GM04503 (cell line): ENCODE results near the gene TBC1D5.

Experiments used
- DNase-seq: peaks from one replicate; pipeline ENCODE4 v3.0.0-alpha.2; 2012; ENCODE audit warnings: low read depth

TBC1D5 gene

GRCh38 chr3:17585394-17586325, 156.8 kb downstream of the TBC1D5 start:
- no peak for DNase-seq

- DNase-seq = no peak
Observed at GRCh38 chr3:17584066-17584465, 158.4 kb downstream of the TBC1D5 start.

DNA sequence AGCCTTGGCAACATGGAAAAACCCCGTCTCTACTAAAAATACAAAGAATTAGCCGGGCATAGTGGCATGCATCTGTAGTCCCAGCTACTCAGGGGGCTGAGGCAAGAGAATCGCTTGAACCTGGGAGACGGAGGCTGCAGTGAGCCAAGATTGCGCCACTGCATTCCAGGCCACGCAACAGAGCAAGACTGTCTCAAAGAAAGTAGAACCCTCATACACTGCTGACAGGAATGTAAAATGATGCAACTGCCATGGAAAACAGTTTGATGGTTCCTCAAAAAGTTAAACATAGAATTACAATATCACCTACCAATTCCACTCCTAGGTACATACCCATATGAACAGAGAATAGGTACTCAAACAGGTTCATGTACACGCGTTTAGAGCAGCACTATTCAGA, 158.9 kb downstream of the TBC1D5 start:
- DNase-seq = no peak

DNA sequence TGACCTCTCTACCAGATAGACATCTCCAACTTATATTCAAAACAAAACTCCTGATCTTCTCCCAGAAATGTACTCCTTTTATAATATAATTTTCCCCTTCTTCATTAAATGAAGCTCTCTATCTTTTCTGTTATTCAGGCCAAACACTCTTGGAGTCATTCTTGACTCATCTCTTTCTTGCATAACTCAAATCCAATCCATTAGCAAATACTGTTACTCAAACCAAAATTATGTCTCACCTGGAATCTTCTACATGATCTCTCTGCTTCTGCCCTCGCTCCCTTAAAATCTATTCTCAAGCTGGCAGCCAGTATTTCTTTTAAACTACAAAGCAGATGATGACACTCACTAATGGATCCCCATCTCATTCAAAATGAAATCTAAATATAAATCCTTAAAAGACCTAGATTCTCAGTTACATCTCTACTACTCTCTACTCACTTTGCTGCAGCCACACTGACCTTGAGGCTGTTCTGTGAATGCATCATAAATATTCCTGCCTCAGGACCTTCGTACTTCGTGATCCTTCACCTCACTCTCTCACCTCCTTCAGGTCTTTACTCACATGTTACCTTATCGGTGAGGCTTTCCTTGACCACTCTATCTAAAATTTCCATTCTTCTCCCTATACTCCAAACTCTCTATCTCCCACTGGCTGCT, 160.9 kb downstream of the TBC1D5 start:
- peak; percentile 2 for DNase-seq

- no peak for DNase-seq
Observed at GRCh38 chr3:17580901-17581300, 161.5 kb downstream of the TBC1D5 start.

- no peak for DNase-seq
Observed at GRCh38 chr3:17579289-17580031, 163.0 kb downstream of the TBC1D5 start.

DNA sequence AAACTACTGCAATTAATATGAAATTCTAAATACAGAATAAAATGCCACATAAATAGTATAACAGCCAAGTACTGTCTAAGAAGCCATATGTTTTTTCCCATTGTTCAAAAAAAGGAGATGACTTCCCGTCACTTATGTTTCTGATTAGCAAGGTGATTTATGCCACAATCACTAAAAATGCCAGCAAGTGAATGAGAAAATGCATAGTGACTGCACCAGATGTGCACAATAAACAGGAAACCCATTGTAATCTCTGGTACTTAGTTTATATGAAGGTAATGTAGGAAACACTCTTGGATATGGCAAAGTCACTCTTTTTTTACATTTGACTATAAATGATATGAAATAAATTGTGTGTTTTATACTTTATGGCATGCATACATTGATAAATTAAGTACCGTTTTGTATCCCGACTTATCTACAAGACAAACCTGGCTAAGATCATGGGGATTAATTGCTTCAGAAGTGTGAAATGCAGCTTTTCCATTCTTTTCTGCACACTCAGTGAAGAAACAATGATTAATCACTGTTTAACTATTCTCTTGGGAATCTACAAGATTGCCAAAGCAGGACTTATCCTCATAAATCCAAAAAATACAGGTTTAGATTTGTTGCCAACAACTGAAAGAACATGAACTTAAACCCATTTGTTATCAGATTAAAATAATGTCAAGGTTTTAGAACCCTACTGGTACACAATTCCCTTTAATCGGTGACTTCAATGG, 164.5 kb downstream of the TBC1D5 start:
- DNase-seq = peak; percentile 29

DNA sequence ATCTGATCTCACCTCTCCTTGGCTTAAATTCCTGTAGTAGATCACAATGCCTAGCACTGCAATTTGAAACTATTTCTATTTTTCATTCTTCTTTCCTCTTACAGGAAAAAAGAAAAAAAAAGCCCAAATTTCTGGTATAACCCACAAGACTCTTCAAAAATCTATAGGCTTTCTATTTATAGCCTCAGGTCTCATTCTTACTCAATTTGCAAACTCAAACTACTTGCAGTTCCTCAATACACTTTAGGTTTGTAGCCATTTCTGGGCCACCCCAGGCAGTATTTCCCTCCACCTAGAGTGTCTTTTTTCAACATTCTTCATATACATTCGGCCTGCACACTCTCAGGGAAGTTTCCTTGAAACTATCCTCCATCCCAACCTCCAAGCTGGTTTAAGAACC, 169.0 kb downstream of the TBC1D5 start:
- no peak for DNase-seq

GRCh38 chr3:17571686-17572085, 170.7 kb downstream of the TBC1D5 start:
- no peak for DNase-seq

GRCh38 chr3:17562845-17563244, 179.6 kb downstream of the TBC1D5 start:
- DNase-seq = no peak

- DNase-seq = no peak
Observed at GRCh38 chr3:17558565-17558964, 183.9 kb downstream of the TBC1D5 start.

DNA sequence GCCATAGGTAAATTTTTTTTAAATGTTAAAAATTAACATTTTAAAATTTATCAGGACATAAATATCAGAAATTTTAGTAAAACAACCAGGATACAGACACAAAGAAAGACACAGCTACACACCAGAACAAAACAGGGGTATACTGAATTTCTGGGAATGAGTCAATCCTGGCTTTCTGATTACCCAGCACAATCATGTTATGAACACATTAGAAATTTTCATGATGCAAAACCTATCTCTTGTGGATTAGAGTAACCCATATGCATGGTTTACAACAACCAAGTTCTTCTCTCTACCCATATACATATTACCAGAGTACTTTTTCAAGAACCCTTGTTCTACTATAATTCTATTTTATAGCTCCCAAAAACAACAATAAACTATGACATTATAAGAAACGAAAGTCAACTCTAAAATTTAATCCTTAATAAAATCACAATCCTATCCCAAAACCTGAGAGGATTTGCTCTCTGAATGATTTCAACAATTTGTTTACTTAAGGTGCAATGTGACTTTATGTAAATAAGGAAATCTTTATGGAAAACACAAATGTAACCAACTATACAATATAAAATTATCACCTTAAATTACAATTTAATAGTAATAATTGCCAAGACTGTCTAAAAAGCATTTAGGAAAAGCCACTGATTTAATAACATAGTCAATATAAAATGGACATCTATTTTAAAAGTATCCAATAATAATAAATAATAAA, 184.5 kb downstream of the TBC1D5 start:
- no peak for DNase-seq

- DNase-seq = no peak
Observed at GRCh38 chr3:17555525-17555924, 186.9 kb downstream of the TBC1D5 start.

GRCh38 chr3:17554078-17554477, 188.4 kb downstream of the TBC1D5 start:
- DNase-seq = no peak

DNA sequence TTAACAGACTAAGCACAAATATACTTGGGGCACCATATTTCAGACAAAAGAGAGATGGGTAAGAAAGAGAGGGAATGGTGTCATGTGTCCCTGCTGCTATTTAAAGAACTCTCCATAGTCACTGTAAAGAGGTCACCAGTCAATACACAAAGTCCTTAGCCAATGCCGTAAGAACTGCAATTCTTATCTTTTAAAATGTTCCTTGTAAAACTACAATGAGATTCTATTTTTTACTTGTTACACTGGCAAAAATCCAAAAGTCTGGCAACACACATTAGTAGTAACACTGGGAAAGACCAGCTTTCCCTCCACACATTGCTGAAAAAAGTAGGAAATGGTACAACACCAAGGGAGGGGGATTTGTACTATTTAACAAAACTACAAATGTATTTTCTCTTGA, 189.4 kb downstream of the TBC1D5 start:
- no peak for DNase-seq

GRCh38 chr3:17552351-17552750, 190.1 kb downstream of the TBC1D5 start:
- no peak for DNase-seq

- DNase-seq = no peak
Observed at GRCh38 chr3:17551895-17552294, 190.5 kb downstream of the TBC1D5 start.

- no peak for DNase-seq
Observed at GRCh38 chr3:17551333-17551732, 191.1 kb downstream of the TBC1D5 start.

DNA sequence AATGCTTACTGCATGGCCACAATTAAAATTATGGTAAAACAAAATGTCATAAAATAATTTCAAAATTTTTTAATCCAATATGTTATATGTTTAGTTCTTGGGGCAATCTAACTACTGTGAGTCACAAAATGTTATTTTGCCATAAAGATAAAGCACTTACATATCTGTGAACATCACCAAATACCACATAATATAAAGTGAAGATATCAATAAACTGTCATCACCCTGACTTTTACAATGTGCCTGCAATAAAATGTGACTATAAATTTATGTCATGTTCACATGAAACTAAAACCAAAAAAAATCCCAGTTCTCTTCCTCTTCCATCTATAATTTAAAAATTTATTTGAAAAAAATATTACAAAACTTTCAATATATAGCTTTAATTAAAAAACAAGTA, 191.8 kb downstream of the TBC1D5 start:
- DNase-seq = no peak

GRCh38 chr3:17546500-17547255, 195.8 kb downstream of the TBC1D5 start:
- no peak for DNase-seq

DNA sequence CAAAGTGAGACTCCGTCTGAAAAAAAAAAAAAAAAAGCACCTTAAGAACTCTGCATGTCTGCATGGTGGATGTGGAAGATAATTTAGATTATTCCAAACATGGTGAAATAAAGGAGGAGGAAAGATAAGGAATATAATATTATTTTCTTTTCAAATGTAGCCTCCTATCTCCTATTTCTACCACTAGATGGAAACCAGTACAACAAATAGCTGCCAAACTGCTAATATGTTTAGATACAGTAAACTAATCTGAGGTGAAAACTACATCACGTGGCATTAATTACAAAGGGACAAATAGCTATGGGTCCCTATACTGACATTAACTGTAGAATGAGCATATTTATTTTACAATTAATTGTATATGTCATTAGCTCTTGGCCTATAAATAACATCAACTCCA, 197.8 kb downstream of the TBC1D5 start:
- DNase-seq = no peak
